ENCODE results near the gene CHRD. TPM values are rescaled to one million over a fixed set of nuclear protein-coding genes. Genes with fewer than 3 reads are reported as not detected.

CHRD gene
- polyA plus RNA-seq, 1 of the 3 experiments (the other 2 are of a cell fraction) = 0.95 TPM

DNA sequence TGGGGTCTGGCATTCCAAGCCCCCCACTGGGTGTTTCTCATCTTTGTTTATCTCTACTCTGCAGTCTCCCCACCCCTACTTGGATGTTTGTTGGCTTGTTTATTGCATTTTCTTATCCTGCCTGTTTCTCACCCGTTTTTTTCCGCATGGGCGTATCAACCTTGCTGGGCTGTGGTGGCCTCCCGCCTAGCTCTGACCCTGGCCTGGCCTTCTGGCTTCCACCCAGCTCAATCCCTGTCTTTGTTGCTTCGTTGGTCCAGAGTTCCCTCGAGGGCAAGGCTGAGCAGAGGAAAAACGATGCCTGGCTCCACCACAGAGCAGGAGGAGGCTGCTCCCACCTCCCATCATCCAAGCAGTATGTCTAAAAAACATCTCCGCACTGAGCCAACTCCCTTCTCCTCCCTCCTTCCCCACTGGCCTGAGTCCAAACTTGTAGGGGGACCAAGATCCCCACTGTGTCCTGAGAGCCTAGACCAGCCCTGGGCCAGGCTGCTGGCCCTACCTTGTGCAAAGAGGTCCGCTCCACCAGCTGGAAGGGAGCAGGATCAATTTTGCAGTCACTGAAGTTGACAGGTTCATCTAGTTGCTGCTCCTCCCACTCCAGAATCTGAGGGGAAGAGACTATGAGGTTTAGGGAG, 28.2 kb upstream of the CHRD start:
- Histone ChIP-seq H4K20me1 (ENCODE audit: insufficient read depth) (no peaks in the 10 kb centered on the region), H3K27ac (ENCODE audit: low read depth in 2 of 2, low read length in 1 of 2) (no peak overlapping the region; a peak in 1 of 4 replicates), H3K4me3 (ENCODE audit: low read depth in 2 of 2, low read length in 1 of 2) (no peak overlapping the region), H3K9me2 (no peaks in the 10 kb centered on the region), H3F3A (replicated peaks; ENCODE audit: insufficient read depth) (no peaks in the 10 kb centered on the region), H3K79me2 (ENCODE audit: insufficient read depth) (no peaks in the 10 kb centered on the region), H3K9me3 (no peaks in the 10 kb centered on the region), H3K4me2 (no peak overlapping the region), H3K9ac (no peak overlapping the region), H3K27me3 (ENCODE audit: insufficient read depth) (no peaks in the 10 kb centered on the region), H3K4me1 (ENCODE audit: control insufficient read depth in 1 of 2, insufficient read depth in 2 of 2, low read depth in 1 of 2, low read length in 1 of 2) (peaks cover 0 to 18% of the 10 kb centered on the region in 2 experiments; a peak in 1 of 4 replicates), H2AFZ (ENCODE audit: low read depth) (no peak overlapping the region), H3K36me3 (replicated peaks in 1 of 2; ENCODE audit: control insufficient read depth in 1 of 2, insufficient read depth in 2 of 2, low read length in 1 of 2) (peaks cover 3 to 34% of the 10 kb centered on the region in 2 experiments)
- ChIA-PET CTCF (interaction anchor here (1.0 to 5.3 kb wide), 8 partner anchors 7 to 118 kb away, joined by 3 to 63 read pairs (median 4); partner anchors contain the start of genes EEF1AKMT4 and FAM131A), POLR2A (interaction anchor here (2.9 kb wide), 1 partner anchor 14 kb away, joined by 19 read pairs; the partner anchor contains the start of gene FAM131A)
- WGBS (ENCODE audit: low lambda C conversion rate) = 67% methylated on average over 9 of the region's 9 CpGs
- DNase-seq = no peak
- no peak for TF ChIP-seq NRF1 (IDR thresholded peaks at IDR 0.05; ENCODE audit: low read depth, low read length)
- no peak for TF ChIP-seq JUND (IDR thresholded peaks at IDR 0.05)
- TF ChIP-seq GABPA (IDR thresholded peaks at IDR 0.05; ENCODE audit: low read depth) = no peak

DNA sequence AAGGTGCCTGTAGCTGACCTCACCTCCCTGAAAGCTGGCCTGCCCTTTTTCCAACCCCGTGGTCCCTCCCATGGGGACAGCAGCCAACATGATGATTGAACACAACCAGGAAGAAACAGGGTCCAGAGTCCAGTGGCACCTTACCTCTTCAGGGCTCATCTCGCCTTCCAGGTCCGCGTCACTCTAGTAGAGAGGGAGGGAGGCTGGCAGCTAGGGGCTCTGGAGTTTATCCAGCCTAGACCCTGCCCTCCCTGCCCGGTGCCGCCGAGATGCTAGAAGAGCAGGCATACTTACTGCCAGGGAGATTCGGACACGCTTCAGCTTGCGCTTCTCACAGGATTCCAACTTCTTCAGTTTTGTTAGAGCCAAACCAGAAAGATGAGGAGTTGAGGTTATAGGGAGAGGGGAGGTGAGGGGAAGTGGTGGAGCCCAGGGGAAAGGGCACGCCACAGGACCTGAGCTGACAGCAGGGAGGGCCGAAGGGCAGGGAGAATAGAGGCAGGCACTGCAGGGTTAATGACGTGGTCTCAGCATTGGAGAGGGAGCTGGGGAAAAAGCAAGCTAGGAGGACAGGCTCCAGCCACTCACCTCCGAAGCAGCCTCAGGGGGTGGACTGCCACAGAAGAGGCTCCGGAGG, 27.6 kb upstream of the CHRD start:
- POLR2A ChIA-PET = interaction anchor here (2.9 kb wide), 1 partner anchor 14 kb away, joined by 19 read pairs; the partner anchor contains the start of gene FAM131A

More for the DNA sequence above, 27.6 kb upstream of the CHRD start:
- Histone ChIP-seq H3K79me2 (ENCODE audit: insufficient read depth) (no peaks in the 10 kb centered on the region), H3F3A (replicated peaks; ENCODE audit: insufficient read depth) (no peaks in the 10 kb centered on the region), H3K4me1 (ENCODE audit: control insufficient read depth in 1 of 2, insufficient read depth in 2 of 2, low read depth in 1 of 2, low read length in 1 of 2) (peaks cover 0 to 18% of the 10 kb centered on the region in 2 experiments; a peak in 1 of 4 replicates), H3K9me3 (no peaks in the 10 kb centered on the region), H2AFZ (ENCODE audit: low read depth) (no peak overlapping the region), H3K9me2 (no peaks in the 10 kb centered on the region), H3K27ac (ENCODE audit: low read depth in 2 of 2, low read length in 1 of 2) (no peak overlapping the region; a peak in 1 of 4 replicates), H3K9ac (no peak overlapping the region), H3K36me3 (replicated peaks in 1 of 2; ENCODE audit: control insufficient read depth in 1 of 2, insufficient read depth in 2 of 2, low read length in 1 of 2) (peaks cover 3 to 37% of the 10 kb centered on the region in 2 experiments), H4K20me1 (ENCODE audit: insufficient read depth) (no peaks in the 10 kb centered on the region), H3K4me2 (no peak overlapping the region), H3K27me3 (ENCODE audit: insufficient read depth) (no peaks in the 10 kb centered on the region), H3K4me3 (ENCODE audit: low read depth in 2 of 2, low read length in 1 of 2) (no peak overlapping the region)
- CTCF ChIA-PET = interaction anchor here (0.7 to 5.3 kb wide), 7 partner anchors 8 to 426 kb away, joined by 3 to 63 read pairs (median 4); partner anchors contain the start of genes EEF1AKMT4 and FAM131A
- TF ChIP-seq, protein P1, sequence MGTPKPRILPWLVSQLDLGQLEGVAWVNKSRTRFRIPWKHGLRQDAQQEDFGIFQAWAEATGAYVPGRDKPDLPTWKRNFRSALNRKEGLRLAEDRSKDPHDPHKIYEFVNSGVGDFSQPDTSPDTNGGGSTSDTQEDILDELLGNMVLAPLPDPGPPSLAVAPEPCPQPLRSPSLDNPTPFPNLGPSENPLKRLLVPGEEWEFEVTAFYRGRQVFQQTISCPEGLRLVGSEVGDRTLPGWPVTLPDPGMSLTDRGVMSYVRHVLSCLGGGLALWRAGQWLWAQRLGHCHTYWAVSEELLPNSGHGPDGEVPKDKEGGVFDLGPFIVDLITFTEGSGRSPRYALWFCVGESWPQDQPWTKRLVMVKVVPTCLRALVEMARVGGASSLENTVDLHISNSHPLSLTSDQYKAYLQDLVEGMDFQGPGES (IDR thresholded peaks at IDR 0.05; ENCODE audit: low read depth, low read length) = no peak
- no peak for TF ChIP-seq NRF1 (IDR thresholded peaks at IDR 0.05; ENCODE audit: low read depth, low read length)
- TF ChIP-seq JUND (IDR thresholded peaks at IDR 0.05) = no peak
- TF ChIP-seq EZH2phosphoT487 (IDR thresholded peaks at IDR 0.05; ENCODE audit: borderline replicate concordance, low read depth) = no peak
- TF ChIP-seq RFX5 (IDR thresholded peaks at IDR 0.05; ENCODE audit: low read length) = no peak
- no peak for TF ChIP-seq SMC3 (IDR thresholded peaks at IDR 0.05; ENCODE audit: low read depth, low read length)
- no peak for TF ChIP-seq TAF1 (IDR thresholded peaks at IDR 0.05; ENCODE audit: borderline replicate concordance, low read depth, low read length)
- TF ChIP-seq YY1 (IDR thresholded peaks at IDR 0.05; ENCODE audit: low read depth) = no peak
- TF ChIP-seq CHD2 (IDR thresholded peaks at IDR 0.05; ENCODE audit: low read length, partially characterized antibody) = no peak
- TF ChIP-seq RCOR1 (IDR thresholded peaks at IDR 0.05; ENCODE audit: low read length) = no peak
- TF ChIP-seq TCF12 (IDR thresholded peaks at IDR 0.05) = no peak
- no peak for TF ChIP-seq TEAD4 (IDR thresholded peaks at IDR 0.05; ENCODE audit: borderline replicate concordance, insufficient read depth)
- TF ChIP-seq, protein P2, sequence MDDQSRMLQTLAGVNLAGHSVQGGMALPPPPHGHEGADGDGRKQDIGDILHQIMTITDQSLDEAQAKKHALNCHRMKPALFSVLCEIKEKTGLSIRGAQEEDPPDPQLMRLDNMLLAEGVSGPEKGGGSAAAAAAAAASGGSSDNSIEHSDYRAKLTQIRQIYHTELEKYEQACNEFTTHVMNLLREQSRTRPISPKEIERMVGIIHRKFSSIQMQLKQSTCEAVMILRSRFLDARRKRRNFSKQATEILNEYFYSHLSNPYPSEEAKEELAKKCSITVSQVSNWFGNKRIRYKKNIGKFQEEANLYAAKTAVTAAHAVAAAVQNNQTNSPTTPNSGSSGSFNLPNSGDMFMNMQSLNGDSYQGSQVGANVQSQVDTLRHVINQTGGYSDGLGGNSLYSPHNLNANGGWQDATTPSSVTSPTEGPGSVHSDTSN (IDR thresholded peaks at IDR 0.05) = no peak
- TF ChIP-seq FOXM1 (IDR thresholded peaks at IDR 0.05; ENCODE audit: low read depth) = no peak
- TF ChIP-seq RAD21 (IDR thresholded peaks at IDR 0.05; ENCODE audit: low read length) = no peak
- 94% methylated on average over 13 of the region's 15 CpGs for WGBS (ENCODE audit: low lambda C conversion rate)
- DNase-seq = no peak
